ENCODE measurements around the gene SLC15A3.

GRCh38 chr11:60922906-60923305 is 29.1 kb downstream of the SLC15A3 start:
- TF ChIP-seq CTCF (conservative IDR thresholded peaks at IDR 0.05): no peak
- no peak for TF ChIP-seq ZFX (IDR thresholded peaks at IDR 0.05)

Measured in C4-2B (cell line).